HG02852 (cell line): ENCODE results near the gene WWC2.

Experiments
- ATAC-seq: cut with Tn5 transposase; IDR thresholded peaks from one replicate; pipeline ENCODE4 v1.9.1; 2021; ENCODE audit warnings: mild to moderate bottlenecking, moderate library complexity; ENCODE audit not compliant: unreplicated experiment

Gene WWC2

DNA sequence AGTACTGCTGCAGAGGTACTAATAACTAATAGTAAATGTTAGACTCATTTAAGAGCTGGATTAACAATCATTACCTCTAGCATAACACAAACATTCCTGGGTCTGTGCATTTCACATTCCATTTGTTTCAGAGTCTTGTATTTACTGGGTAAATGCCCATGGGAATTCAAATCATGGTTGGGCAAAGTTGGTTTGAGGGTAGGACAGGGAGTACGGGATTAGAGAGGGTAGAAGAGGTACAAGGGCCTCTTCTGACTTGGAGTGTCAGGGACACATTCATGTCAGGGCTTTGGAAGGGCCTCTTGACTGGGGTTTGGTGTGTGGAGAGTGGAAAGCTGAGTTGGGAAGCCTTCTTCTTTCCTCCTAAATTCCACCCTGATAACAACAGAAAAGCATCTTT is 65.9 kb downstream of the WWC2 start:
- no peak for ATAC-seq

DNA sequence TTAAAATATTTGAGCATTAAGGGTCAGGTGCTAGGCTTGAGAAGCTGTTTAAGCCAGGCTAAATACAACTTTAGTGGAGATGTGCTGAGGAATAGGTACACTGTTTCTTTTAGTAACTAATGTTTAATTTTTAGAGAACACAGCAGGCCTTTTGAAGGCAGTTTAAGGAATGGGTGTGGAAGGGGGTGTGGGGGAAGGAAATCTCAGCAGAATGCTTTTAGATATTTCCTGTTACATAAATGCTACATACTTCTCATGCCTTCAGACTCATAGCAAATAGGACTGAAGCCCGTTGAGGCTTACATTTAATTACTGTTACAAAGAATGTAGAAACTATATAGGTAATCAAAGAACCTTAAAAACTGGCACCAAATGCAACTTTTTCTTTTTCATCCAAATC is 66.3 kb downstream of the WWC2 start:
- no peak for ATAC-seq

DNA sequence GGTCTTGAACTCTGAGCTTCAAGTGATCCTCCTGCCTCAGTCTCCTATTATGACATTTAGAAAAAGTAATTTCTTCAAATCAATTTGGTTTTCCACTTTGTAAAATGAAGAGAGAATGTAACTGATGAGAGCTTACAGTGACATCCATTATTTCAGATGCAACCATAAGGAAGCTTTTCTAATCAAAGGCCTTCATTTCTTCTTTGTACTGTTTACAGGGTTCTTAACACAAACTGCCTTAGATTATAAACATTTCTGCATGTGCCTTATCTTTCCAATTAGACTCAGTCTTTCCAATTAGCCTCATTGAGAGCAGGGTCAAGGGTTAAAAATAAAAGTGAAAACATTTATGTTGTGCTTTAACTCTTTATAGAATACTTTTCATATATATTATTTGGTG is 71.8 kb downstream of the WWC2 start:
- ATAC-seq = no peak

DNA sequence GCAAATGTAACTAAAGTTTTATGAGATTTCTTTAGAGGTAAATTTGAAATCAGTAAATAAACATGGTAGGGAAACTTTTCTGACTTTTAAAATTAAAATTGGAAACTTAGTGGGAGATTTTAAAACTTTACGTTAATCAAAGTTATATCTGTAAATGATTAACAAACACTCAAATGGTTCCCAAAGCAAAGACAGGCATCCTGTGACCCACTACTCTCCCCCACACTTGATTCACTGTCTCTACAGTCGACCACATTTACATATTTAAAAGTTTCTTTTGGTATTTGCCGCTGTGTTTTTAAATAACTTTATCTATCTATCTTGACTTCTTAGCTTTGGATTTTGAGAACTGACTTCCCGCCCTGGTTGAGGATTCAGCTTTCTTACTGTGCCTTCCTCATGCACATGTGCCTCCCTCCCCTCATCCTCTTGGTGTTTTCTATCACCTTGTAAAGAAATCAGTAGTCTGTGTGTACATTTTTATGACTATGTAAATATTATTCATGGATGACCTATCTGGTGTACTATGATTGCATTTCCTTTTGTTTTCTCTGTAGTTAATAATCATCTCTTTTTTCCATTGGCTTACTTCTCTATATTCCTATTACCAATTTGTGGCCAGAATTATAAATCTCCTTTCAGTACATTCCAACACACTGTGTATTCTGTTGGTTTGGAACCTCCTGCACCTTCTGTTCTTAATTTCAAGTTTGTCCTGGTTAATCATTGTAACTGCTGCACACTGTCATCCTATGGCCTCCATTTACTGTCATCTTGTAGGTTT is 72.6 kb downstream of the WWC2 start:
- ATAC-seq = no peak

DNA sequence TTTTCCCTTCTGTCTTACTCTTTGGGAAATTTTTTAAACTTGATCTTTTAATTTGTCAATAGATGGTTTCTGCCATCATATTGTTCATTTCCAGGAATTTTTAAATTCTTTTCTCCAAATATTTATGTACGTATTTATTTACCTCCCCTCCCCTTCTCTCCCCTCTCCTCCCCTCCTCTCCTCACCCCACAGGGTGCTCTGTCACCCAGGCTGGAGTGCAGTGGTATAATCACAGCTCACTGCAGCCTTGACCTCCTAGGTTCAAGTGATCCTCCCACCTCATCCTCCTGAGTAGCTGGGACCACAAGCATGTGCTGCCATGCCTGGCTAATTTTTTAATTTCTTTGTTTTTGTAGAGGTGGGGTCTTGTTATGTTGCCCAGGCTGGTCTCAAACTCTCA is 73.8 kb downstream of the WWC2 start:
- no peak for ATAC-seq

- ATAC-seq = no peak
Observed at GRCh38 chr4:183173580-183174526, 74.8 kb downstream of the WWC2 start.

- ATAC-seq = no peak
Observed at GRCh38 chr4:183175631-183176232, 76.7 kb downstream of the WWC2 start.

GRCh38 chr4:183177001-183177400 is 77.9 kb downstream of the WWC2 start:
- ATAC-seq = no peak

- ATAC-seq = no peak
Observed at GRCh38 chr4:183178201-183178600, 79.1 kb downstream of the WWC2 start.

DNA sequence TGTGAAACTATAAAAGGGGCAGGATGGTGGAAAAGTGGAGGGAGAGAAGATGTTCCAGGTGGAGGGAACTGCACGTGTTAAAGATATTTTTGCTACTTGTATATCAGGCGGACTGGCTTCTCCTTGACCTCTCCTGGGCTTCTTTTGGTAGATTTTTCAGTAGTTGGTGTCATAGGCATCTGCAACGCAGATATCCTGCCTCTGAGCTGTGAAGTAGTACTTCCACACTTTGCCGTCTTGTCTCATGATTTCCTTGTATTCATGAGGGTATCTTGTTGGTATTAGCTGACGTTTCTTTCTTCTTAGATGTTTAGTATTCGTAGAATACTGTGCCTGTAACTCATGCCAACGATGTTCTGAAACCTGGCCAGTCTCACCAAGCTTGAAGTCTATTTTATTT is 81.0 kb downstream of the WWC2 start:
- no peak for ATAC-seq

- ATAC-seq = no peak
Observed at GRCh38 chr4:183180621-183181020, 81.6 kb downstream of the WWC2 start.

DNA sequence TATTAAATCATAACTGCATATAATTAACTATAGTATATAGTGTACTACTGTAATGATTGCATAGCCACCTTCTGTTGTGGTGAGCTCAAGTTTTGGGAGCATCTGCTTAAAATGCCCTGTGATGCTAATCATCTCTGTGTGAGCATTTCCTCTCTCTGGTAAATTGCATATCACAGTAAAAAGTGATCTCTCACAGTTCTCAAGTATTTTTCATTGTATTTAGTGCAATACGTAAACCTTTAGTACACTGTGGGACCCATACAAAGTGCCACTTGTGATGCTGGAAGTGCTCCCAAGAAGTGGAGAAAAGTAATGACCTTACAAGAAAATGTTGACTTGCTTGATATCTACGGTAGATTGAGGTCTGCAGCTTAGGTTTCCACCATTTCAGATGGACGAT is 82.0 kb downstream of the WWC2 start:
- no peak for ATAC-seq

- ATAC-seq = no peak
Observed at GRCh38 chr4:183182873-183183725, 84.0 kb downstream of the WWC2 start.

GRCh38 chr4:183183906-183184535 is 85.0 kb downstream of the WWC2 start:
- no peak for ATAC-seq

DNA sequence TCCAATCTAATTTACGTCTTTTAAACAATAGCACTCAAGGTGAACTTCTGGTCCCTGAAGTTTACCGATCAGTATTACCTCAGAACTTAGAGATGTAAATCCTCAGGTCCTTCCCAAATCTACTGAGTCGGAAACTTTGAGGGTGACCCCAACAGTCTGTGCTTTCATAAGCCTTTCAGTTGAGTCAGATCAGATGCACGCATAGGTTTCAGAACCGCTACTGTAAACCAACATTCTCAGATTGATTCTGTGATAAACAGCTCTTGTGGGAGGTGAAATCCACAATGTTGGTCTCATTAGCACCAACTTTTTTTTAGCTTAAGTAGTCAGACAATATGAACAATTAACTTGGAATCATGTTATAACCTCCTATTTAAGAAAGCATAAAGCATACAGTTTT is 86.0 kb downstream of the WWC2 start:
- peak; percentile 93 for ATAC-seq

DNA sequence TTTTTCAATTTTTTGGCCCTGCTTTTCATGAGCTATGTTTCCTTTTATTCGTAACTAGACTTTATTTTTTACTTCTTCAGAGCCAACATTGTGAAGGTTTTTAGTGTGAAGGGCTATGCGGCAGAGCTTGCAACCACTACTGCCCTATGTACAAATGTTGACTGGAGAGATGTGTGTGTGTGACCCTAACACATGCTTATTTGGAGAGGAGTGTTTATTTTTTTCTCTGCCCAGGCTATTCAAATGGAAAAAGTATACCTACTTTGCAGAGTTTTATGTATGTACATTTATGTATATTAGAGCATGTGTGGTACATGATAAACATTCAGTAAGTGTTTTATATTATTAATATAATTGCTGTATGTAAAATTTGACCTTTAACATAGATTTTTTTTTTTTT is 86.5 kb downstream of the WWC2 start:
- ATAC-seq = no peak

DNA sequence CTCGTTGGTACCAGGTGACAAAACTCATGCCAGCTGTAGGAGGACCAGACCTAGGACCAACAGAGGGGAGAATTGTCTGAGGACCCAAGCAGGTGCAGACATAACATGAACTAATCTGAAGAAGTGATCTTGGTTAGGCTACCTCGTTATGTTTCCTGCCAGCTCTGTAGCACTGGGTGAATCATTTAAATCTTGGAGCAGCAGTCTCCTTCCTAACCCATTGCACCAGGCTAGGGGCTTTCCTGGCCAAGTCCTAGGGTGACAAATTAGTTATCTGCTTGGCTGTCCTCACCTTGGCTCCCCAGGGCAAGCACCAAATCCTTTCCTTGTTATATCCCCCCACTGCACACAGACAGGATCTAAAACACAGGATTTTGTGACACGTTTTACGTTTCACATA is 87.8 kb downstream of the WWC2 start:
- ATAC-seq = no peak

DNA sequence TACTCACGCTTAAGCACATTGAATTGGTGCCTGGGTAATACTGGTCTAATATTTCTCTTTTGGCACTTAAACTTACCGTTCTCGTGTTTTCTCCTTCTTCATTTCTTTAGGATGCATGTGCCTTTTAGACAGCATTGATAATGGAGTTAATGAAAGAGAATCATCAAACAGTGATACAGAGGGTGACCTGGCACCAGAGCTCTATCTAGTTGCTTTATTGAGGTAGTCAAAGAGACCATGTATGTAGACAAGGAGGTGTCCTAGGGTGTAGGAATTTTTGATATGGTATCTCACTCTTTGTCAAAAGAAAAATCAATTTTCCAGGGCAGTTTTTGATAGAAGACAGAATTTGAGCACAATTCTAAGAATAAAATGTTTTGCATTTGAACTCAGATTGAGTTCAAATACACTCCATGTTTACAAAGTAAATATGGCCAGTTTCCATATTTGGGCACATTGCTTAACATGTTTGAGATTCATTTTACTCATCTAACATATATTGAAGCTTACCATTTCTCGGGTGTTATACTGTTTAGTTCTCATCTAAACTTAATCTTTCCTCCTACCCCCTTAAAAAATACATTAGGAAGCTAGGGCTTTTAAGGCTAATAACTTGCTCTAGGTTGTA is 92.0 kb downstream of the WWC2 start:
- ATAC-seq = no peak

DNA sequence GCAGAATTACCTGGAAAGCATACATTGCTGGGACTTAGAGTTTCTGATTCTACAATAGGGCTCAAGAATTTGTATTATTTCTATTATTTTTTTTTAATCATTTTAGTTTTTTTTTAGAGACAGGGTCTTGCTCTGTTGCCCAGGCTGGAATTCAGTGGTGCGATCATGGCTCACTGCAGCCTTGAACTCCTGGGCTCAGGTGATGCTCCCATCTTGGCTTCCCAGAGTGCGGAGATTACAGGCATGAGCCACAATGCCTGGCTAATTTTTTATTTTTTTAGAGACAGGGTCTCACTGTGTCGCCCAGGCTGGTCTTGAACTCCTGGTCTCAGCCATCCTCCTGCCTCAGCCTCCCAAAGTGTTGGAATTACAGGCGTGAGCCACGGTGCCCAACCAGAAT is 92.6 kb downstream of the WWC2 start:
- no peak for ATAC-seq

DNA sequence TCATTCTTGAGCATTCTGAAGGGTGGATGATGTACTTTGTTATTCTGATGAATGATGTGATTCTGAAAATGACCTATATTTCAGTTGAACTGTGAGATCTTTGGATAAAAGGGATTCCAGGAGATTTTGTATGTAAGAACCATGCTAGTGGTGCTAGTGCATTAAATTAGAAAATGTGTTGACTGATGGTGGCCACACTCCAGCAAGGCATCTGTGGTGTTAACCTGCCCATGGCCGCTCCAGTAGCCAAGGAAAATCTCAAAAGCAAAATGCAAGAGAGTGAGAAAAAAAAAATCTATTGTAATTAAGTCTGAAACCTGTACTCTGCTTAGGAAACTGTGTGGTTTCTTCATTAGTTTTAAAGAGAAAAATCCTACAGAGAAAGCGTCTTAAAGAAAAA is 93.5 kb downstream of the WWC2 start:
- ATAC-seq = no peak
